ENCODE data around the gene SERPINA4.

DNA sequence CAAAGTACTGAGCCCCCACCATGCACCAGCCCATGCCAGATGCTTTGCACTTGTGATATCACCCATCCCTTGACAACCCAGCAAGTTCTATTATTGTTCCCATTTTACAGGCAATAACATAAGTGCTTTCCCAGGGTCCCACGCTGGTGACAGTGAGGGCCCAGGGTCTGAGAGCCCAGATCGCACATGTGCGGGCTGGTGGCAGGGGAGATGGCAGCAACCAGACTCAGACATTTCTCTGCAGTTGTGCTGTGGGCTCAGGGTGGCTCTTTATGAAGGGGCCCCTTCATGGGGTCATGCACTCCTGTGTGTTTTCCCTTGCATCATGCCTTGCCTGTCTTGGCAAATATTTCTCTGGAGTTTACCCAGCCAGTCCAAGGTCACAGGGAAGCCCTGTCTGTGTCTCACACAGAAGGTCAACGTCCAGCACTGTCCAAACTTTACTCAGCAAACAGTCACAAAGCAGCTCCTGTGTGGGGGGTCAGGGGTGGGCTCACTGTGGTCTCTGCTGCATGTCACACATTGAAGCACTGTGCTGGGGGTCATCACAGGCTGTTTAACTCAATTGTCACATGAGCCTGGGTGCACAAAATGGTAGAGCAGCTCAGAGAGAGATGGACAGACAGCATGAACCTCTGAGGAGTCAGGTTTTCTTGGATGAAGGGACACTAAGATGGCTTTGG is 32.6 kb downstream of the SERPINA4 start:
- TF ChIP-seq, protein P1, sequence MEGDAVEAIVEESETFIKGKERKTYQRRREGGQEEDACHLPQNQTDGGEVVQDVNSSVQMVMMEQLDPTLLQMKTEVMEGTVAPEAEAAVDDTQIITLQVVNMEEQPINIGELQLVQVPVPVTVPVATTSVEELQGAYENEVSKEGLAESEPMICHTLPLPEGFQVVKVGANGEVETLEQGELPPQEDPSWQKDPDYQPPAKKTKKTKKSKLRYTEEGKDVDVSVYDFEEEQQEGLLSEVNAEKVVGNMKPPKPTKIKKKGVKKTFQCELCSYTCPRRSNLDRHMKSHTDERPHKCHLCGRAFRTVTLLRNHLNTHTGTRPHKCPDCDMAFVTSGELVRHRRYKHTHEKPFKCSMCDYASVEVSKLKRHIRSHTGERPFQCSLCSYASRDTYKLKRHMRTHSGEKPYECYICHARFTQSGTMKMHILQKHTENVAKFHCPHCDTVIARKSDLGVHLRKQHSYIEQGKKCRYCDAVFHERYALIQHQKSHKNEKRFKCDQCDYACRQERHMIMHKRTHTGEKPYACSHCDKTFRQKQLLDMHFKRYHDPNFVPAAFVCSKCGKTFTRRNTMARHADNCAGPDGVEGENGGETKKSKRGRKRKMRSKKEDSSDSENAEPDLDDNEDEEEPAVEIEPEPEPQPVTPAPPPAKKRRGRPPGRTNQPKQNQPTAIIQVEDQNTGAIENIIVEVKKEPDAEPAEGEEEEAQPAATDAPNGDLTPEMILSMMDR (IDR thresholded peaks at IDR 0.05): no peak
- no peak for TF ChIP-seq ZFX (IDR thresholded peaks at IDR 0.05; ENCODE audit: borderline replicate concordance)
